ENCODE results near the gene KLB. TPM values are rescaled to one million over a fixed set of nuclear protein-coding genes. Genes with fewer than 3 reads are reported as not detected.
"Not testable (repeated sequence)": the region's sequence is repeated elsewhere in the genome, so short reads cannot be mapped to it uniquely, and the experiment has no call there.

Gene KLB
- total RNA-seq, 1 donor: not detected

- no peak overlapping the region for H3K4me2 ChIP-seq (ENCODE audit: insufficient read depth, low read length)
- no peak for TF ChIP-seq CTCF (IDR thresholded peaks at IDR 0.05; ENCODE audit: extremely low read depth, low read depth, low read length)
- H3K79me2 ChIP-seq (ENCODE audit: insufficient read depth, low read length): peaks cover 21% of the 10 kb centered on the region
- H3K4me1 ChIP-seq (ENCODE audit: insufficient read depth, low read length): peaks cover 10% of the 10 kb centered on the region
- H4K20me1 ChIP-seq (ENCODE audit: insufficient read depth, low read length): no peaks in the 10 kb centered on the region
- no peaks in the 10 kb centered on the region for H3K9me3 ChIP-seq (ENCODE audit: low read depth, low read length)
- H3K27me3 ChIP-seq (ENCODE audit: insufficient read depth, low read length): peaks cover 3% of the 10 kb centered on the region
- no peak overlapping the region for H3K4me3 ChIP-seq (ENCODE audit: insufficient read depth, low read length)
- no peak overlapping the region for H2AFZ ChIP-seq (ENCODE audit: low read length)
- DNase-seq (ENCODE audit: insufficient read length, low spot score, missing footprints): no peak
- no peak overlapping the region for H3K27ac ChIP-seq (ENCODE audit: low read depth, low read length)
- no peaks in the 10 kb centered on the region for H3K36me3 ChIP-seq (ENCODE audit: insufficient read depth, low read length)
Observed at GRCh38 chr4:39369301-39369700, 37.4 kb upstream of the KLB start.

GRCh38 chr4:39371209-39371608, 35.5 kb upstream of the KLB start:
- not testable (repeated sequence) for H3K79me2 ChIP-seq (ENCODE audit: insufficient read depth, low read length); H3K4me3 ChIP-seq (ENCODE audit: insufficient read depth, low read length); H3K4me1 ChIP-seq (ENCODE audit: insufficient read depth, low read length); H3K36me3 ChIP-seq (ENCODE audit: insufficient read depth, low read length); DNase-seq (ENCODE audit: insufficient read length, low spot score, missing footprints); H3K9me3 ChIP-seq (ENCODE audit: low read depth, low read length); H3K27me3 ChIP-seq (ENCODE audit: insufficient read depth, low read length); H4K20me1 ChIP-seq (ENCODE audit: insufficient read depth, low read length); H3K27ac ChIP-seq (ENCODE audit: low read depth, low read length); H2AFZ ChIP-seq (ENCODE audit: low read length); H3K4me2 ChIP-seq (ENCODE audit: insufficient read depth, low read length)

DNA sequence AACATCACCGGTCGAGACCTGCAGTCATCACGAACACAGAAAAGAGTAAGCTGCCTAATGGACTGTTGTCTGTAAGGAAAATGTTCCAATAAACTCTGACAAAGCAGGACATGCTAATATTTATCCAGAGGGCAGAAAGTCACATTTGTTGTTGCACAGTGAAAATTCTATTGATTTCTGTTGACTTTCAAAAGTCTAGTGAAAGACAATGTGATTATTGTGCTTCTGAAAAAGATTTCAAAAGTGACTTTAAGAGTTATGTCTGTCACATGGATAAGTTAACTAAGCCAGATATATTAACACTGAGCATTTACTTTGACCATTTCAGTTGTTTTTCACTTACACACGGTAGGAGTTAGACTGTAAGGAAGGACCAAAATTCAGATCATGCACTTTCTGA, 31.3 kb upstream of the KLB start:
- Histone ChIP-seq H3K36me3 (ENCODE audit: insufficient read depth, low read length) (no peaks in the 10 kb centered on the region), H4K20me1 (ENCODE audit: insufficient read depth, low read length) (no peaks in the 10 kb centered on the region), H3K4me3 (ENCODE audit: insufficient read depth, low read length) (no peak overlapping the region), H3K27ac (ENCODE audit: low read depth, low read length) (no peak overlapping the region), H2AFZ (ENCODE audit: low read length) (no peak overlapping the region), H3K4me2 (ENCODE audit: insufficient read depth, low read length) (no peak overlapping the region), H3K27me3 (ENCODE audit: insufficient read depth, low read length) (peaks cover 6% of the 10 kb centered on the region), H3K4me1 (ENCODE audit: insufficient read depth, low read length) (no peaks in the 10 kb centered on the region), H3K9me3 (ENCODE audit: low read depth, low read length) (no peaks in the 10 kb centered on the region), H3K79me2 (ENCODE audit: insufficient read depth, low read length) (no peaks in the 10 kb centered on the region)
- no peak for TF ChIP-seq CTCF (IDR thresholded peaks at IDR 0.05; ENCODE audit: extremely low read depth, low read depth, low read length)
- no peak for DNase-seq (ENCODE audit: insufficient read length, low spot score, missing footprints)

DNA sequence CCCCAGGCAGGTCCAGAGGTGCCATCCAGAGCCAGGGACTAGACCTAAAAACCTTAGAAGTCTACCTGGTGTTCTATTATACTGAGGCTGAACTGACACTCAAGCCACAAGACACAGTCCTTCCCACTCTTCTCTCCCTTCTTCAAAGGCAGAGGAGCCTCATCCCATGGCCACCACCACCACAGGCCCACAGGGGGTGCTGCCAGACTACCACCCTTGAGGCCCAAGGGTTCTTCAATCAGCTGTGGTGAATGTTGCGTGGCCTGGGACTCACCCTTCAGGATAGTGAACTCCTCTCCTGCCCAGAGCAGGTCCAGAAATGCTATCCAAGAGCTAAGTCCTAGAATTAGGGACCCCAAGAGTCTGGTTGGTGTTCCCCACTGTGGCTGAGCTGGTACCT, 23.0 kb upstream of the KLB start:
- no peaks in the 10 kb centered on the region for H3K4me1 ChIP-seq (ENCODE audit: insufficient read depth, low read length)
- H3K4me2 ChIP-seq (ENCODE audit: insufficient read depth, low read length): no peak overlapping the region
- H3K9me3 ChIP-seq (ENCODE audit: low read depth, low read length): no peaks in the 10 kb centered on the region
- H3K27ac ChIP-seq (ENCODE audit: low read depth, low read length): no peak overlapping the region
- no peak overlapping the region for H2AFZ ChIP-seq (ENCODE audit: low read length)
- no peak for TF ChIP-seq CTCF (IDR thresholded peaks at IDR 0.05; ENCODE audit: extremely low read depth, low read depth, low read length)
- no peak overlapping the region for H3K4me3 ChIP-seq (ENCODE audit: insufficient read depth, low read length)
- peaks cover 3% of the 10 kb centered on the region for H3K27me3 ChIP-seq (ENCODE audit: insufficient read depth, low read length)
- H3K79me2 ChIP-seq (ENCODE audit: insufficient read depth, low read length): no peaks in the 10 kb centered on the region
- H4K20me1 ChIP-seq (ENCODE audit: insufficient read depth, low read length): no peaks in the 10 kb centered on the region
- H3K36me3 ChIP-seq (ENCODE audit: insufficient read depth, low read length): no peaks in the 10 kb centered on the region
- no peak for DNase-seq (ENCODE audit: insufficient read length, low spot score, missing footprints)
